ENCODE measurements around the gene RHBG.
"Not testable (repeated sequence)": the region's sequence is repeated elsewhere in the genome, so short reads cannot be mapped to it uniquely, and the experiment has no call there.

The RHBG gene

DNA sequence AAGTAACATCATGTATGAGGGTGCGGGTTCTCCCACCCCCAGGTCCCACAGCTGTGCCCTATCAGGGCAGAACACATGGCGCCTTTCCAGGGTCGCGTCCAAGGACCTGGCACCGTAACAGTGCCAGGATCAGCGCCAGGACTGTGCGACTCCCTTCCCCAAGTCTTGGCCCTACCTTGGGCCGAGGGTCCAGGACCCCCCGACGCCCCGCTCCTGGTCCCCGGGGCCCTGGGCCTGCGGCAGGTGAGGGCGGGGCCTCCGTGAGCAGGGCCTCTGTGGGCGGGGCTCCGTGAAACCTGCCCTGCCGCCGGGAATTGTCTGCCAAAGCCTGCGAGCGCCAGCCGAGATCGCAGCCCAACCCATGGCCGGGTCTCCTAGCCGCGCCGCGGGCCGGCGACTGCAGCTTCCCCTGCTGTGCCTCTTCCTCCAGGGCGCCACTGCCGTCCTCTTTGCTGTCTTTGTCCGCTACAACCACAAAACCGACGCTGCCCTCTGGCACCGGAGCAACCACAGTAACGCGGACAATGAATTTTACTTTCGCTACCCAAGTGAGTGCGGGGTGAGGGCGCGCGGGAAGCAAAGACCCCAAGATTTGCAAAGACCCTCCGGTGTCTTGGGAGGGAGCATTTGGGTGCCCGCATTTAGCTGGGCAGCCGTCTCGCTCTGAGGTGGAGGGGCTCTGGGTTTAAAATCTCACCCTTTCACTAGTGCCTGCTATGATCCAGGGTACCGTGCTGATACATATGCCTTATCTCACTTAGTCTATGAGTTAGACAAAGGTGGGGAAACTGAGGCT, at the start of gene RHBG:
RHBG (plus strand) TSS at position 323 of the 796 bp plus-strand sequence; CDS start at position 362, 39 bp downstream.
- intact Hi-C loops (cut with DNase I): no loop called here
- DNase-seq: peak in 1 of 10 donors; percentile 78

- no peak for DNase-seq
- intact Hi-C loops (cut with DNase I): no loop called here
These were observed 49.3 kb upstream of the RHBG start for GRCh38 chr1:156319664-156320063.

GRCh38 chr1:156320560-156320959, 48.5 kb upstream of the RHBG start:
- intact Hi-C loops (cut with DNase I): no loop called here
- no peak for DNase-seq

DNA sequence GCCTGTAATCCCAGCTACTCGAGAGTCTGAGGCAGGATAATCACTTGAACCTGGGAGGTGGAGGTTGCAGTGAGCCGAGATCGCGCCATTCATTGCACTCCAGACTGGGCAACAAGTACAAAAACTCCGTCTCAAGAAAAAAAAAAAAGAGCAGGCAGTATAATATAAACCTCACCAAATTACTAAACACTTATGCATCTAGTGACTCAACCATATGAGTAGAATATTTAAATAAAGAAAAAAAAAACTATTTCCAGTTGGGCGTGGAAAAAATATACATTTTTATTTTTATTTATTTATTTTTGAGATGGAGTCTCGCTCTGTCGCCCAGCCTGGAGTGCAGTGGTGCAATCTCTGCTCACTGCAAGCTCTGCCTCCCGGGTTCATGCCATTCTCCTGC, 45.8 kb upstream of the RHBG start:
- DNase-seq; intact Hi-C loops (cut with DNase I): not testable (repeated sequence)

DNA sequence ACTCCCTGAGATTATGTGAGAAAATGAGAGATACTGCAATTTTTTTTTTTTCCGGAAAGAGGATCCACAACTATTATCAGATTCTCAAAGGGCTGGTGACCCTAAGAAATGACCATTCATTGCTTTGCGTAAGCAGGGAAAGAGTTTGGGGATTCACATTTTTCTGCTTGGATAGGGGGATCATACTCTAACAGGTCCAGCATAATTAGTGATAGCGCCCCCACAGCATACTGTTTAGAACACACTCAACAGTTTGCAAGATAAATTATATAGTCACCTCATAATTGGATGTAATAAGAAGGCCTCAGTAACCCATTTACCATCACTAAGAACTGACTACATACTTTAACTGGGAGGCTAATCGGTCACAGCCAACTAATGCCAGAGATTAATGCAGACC, 32.8 kb upstream of the RHBG start:
- intact Hi-C loops (cut with DNase I): no loop called here
- no peak for DNase-seq

- DNase-seq: no peak
- intact Hi-C loops (cut with DNase I): no loop called here
These were observed 31.7 kb upstream of the RHBG start for GRCh38 chr1:156337052-156337887.

DNA sequence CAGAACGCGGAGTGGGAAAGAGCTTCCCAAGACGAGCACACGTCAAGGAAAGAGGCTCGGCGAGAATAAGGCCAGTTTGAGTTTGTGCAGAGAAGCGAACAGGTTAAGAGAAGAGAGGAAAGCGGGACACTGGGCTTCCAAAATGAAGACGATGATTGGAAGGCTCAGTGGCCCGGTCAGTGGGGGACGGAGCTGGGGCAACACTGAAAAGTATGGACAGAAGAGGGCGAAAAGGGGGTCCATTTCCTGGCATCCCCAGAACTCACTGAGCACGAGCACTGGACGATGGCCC, 31.2 kb upstream of the RHBG start:
- intact Hi-C loops (cut with DNase I): no loop called here
- DNase-seq: no peak

DNA sequence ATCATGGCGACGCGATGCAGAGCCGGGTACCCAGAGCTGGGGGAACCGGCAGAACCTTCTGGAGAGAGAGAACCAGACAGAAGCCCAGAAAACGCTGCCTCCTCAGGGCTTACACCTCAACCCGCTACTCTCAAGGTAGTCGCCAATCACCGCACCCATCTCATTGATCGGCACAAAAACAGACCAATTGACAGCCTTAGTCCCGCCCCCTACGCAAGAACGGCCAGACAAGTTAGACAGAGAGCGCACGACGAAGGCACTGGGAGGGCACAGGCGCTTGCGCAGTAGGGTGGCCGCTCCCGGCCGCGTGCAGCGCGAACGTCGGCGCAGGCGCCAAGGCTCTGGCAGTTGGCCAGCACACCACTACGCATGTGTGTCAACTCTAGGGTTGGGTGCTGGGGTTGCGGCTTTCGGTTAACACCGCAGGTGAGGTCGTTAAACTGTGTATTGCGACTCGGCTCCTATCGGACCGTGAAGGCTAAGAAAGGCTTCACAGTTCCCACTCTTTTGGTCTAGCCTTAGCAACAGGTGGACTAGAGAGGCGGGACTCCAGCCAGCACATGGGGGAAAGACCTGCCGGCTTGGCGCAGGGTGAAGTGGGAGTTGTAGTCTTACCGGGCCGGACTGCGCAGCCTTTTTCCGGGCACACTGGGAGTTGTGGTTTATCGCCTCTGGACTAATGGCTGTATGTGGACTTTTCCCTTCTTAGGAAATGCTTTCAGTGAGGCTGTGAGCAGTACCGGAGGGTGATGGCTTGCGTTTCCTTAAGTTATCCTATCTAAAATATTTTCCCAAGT, 30.6 kb upstream of the RHBG start, which contains the start of the genes CCT3 and TSACC:
CCT3 (minus strand) TSS at position 113 of the 797 bp plus-strand sequence; CDS start at position 5, 108 bp downstream.
TSACC (plus strand) TSS at position 347 of the 797 bp plus-strand sequence. CDS start 1,232 bp downstream, outside the sequence.
- DNase-seq: peak; percentile 93 to 100 (median 98)

GRCh38 chr1:156342166-156342955, 26.6 kb upstream of the RHBG start:
- intact Hi-C loops (cut with DNase I): no loop called here

More for the DNA sequence above, 30.6 kb upstream of the RHBG start, which contains the start of the genes CCT3 and TSACC:
- intact Hi-C loops (cut with DNase I): no loop called here

DNA sequence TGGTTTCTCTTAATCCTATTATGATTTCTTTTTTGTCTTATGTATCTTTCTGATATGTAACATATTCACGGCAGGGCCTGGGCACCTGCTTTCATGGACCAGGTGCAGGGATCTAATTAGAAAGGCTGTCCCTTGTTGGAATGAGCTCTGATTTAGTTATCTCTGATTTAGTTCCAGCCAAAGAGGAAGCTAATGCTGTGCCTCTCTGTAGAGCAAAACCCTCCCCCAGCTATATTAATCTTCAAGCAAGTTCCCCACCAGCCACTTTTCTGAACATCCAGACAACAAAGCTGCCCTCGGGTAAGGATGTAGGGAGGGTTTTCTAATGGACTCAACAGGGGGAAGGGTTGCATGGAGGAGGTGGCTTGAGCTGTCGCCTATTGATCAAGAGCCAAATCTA, 24.6 kb upstream of the RHBG start:
- intact Hi-C loops (cut with DNase I): no loop called here
- DNase-seq: no peak

More at GRCh38 chr1:156342166-156342955, 26.6 kb upstream of the RHBG start:
- no peak for DNase-seq

- not testable (repeated sequence) for DNase-seq
These were observed 23.0 kb upstream of the RHBG start for GRCh38 chr1:156346035-156346434.

GRCh38 chr1:156346636-156347035, 22.4 kb upstream of the RHBG start:
- DNase-seq: no peak
- intact Hi-C loops (cut with DNase I): no loop called here

More at GRCh38 chr1:156346035-156346434, 23.0 kb upstream of the RHBG start:
- intact Hi-C loops (cut with DNase I): not testable (repeated sequence)

- intact Hi-C loops (cut with DNase I): no loop called here
- no peak for DNase-seq
These were observed 21.7 kb upstream of the RHBG start for GRCh38 chr1:156347331-156347730.

- intact Hi-C loops (cut with DNase I); DNase-seq: not testable (repeated sequence)
These were observed 16.5 kb upstream of the RHBG start for GRCh38 chr1:156352481-156352880.

DNA sequence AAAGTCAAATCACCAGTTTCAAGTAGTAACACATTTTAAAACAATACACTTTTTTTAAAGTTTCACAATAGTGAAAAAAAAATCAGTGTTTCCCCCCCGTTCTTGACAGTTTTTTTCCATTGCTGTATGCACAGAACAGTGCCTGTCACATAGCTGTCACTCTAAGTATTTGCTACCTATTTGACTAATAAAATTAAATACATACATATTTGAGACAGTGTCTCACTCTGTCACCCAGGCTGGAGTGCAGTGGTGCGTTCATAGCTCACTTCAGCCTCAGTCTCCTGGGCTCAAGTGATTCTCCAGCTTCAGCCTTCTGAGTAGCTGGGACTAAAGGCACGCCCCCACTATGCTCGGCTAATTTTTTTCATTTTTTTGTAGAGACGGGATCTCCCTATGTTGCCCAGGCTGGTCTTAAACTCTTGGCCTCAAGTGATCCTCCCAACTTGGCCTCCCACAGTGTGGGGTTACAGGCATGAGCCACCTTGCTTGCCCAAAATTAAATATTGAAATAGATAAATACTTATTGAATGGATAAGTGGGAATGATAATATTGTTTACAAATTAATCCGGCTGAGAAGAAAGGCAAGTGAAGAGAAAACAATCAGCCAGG, 12.6 kb upstream of the RHBG start:
- no peak for DNase-seq
- intact Hi-C loops (cut with DNase I): no loop called here

GRCh38 chr1:156356875-156357534, 12.0 kb upstream of the RHBG start:
- intact Hi-C loops (cut with DNase I): no loop called here
- DNase-seq: peak in 3 of 10 donors; percentile 15 to 85 (median 43)

GRCh38 chr1:156357977-156358376, 11.0 kb upstream of the RHBG start:
- intact Hi-C loops (cut with DNase I): no loop called here
- no peak for DNase-seq

- DNase-seq: no peak
- intact Hi-C loops (cut with DNase I): no loop called here
These were observed 10.4 kb upstream of the RHBG start for GRCh38 chr1:156358641-156359040.

DNA sequence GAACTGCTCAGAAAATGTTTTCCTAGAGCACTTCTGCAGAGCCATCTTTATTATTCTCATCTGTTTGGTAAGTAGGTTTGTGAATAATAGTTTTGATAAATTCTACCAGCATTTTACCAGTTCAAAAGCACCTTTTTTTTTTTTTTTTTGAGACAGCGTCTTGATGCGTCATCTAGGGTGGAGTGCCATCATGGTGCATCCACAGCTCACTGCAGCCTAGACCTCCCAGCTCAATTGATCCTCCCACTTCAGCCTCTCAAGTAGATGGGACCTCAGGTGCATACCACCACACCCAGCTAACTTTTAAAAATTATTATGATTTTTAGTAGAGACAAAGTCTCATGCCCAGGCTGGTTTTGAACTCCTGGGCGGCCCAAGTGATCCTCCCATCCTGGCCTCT, 9.8 kb upstream of the RHBG start:
- no peak for DNase-seq
- intact Hi-C loops (cut with DNase I): no loop called here

All from posterior cingulate gyrus (tissue), 11 donors.